CD4-positive, alpha-beta T cell treated with Interleukin-15 for 1 hour (primary cell): Measurements from ENCODE around the gene MYO1E.
"Not testable (repeated sequence)": the region's sequence is repeated elsewhere in the genome, so short reads cannot be mapped to it uniquely, and the experiment has no call there.

Experiments used
- DNase-seq: peaks from one replicate; pipeline ENCODE4 v3.0.0-alpha.2; 2020

The MYO1E gene

GRCh38 chr15:59372352-59373211 is at the start of gene MYO1E:
TSS of gene MYO1E (minus strand) at chr15:59372871. CDS start at chr15:59372500, 371 bp downstream.
- DNase-seq = peak; percentile 64

GRCh38 chr15:59420986-59421618 is 48.4 kb upstream of the MYO1E start:
- no peak for DNase-seq

- no peak for DNase-seq
These were observed 47.4 kb upstream of the MYO1E start for GRCh38 chr15:59420108-59420507.

GRCh38 chr15:59419170-59419569 is 46.5 kb upstream of the MYO1E start:
- DNase-seq = no peak

- DNase-seq = no peak
These were observed 44.1 kb upstream of the MYO1E start for GRCh38 chr15:59416816-59417215.

GRCh38 chr15:59413577-59413976 is 40.9 kb upstream of the MYO1E start:
- DNase-seq = no peak

GRCh38 chr15:59410391-59410896 is 37.8 kb upstream of the MYO1E start:
- DNase-seq = no peak

GRCh38 chr15:59407946-59408345 is 35.3 kb upstream of the MYO1E start:
- DNase-seq = no peak

- no peak for DNase-seq
These were observed 33.8 kb upstream of the MYO1E start for GRCh38 chr15:59406446-59406845.

GRCh38 chr15:59405079-59405478 is 32.4 kb upstream of the MYO1E start:
- no peak for DNase-seq

- DNase-seq = no peak
These were observed 29.3 kb upstream of the MYO1E start for GRCh38 chr15:59401824-59402569.

GRCh38 chr15:59401051-59401823 is 28.6 kb upstream of the MYO1E start:
- not testable (repeated sequence) for DNase-seq

- no peak for DNase-seq
These were observed 27.6 kb upstream of the MYO1E start for GRCh38 chr15:59400103-59400813.

- peak; percentile 62 for DNase-seq
These were observed 26.9 kb upstream of the MYO1E start for GRCh38 chr15:59399465-59400102.

GRCh38 chr15:59398220-59398619 is 25.5 kb upstream of the MYO1E start:
- DNase-seq = no peak

GRCh38 chr15:59396679-59397078 is 24.0 kb upstream of the MYO1E start:
- DNase-seq = no peak

GRCh38 chr15:59396211-59396610 is 23.5 kb upstream of the MYO1E start:
- DNase-seq = no peak

GRCh38 chr15:59394166-59394661 is 21.5 kb upstream of the MYO1E start:
- DNase-seq = no peak

- no peak for DNase-seq
These were observed 19.6 kb upstream of the MYO1E start for GRCh38 chr15:59392299-59392698.

GRCh38 chr15:59388670-59389069 is 16.0 kb upstream of the MYO1E start:
- no peak for DNase-seq
